Activated CD4-positive, alpha-beta T cell treated with anti-CD3 and anti-CD28 coated beads, Interleukin-2, amount 10 ng/mL, durations not matched to agents 24 days and 14 days (primary cell): Measurements from ENCODE around the gene BGLAP. TPM values are rescaled to one million over a fixed set of nuclear protein-coding genes. Genes with fewer than 3 reads are reported as not detected.

Experiments used
- DNase-seq: peaks from one replicate; pipeline ENCODE4 v3.0.0; 2022
- H3K27ac Mint-ChIP-seq: one replicate; pipeline ENCODE4 v1.8.0; 2022; ENCODE audit warnings: mild to moderate bottlenecking, mixed read lengths
- H3K27me3 Mint-ChIP-seq: one replicate; pipeline ENCODE4 v1.8.0; 2022; ENCODE audit warnings: mixed read lengths
- H3K36me3 Mint-ChIP-seq: one replicate; pipeline ENCODE4 v1.8.0; 2022; ENCODE audit warnings: low read depth, mild to moderate bottlenecking, mixed read lengths
- H3K4me1 Mint-ChIP-seq: one replicate; pipeline ENCODE4 v1.8.0; 2021; ENCODE audit warnings: mixed read lengths
- H3K4me3 Mint-ChIP-seq: one replicate; pipeline ENCODE4 v1.8.0; 2022; ENCODE audit warnings: mild to moderate bottlenecking, moderate library complexity, mixed read lengths
- H3K9me3 Mint-ChIP-seq: one replicate; pipeline ENCODE4 v1.8.0; 2021; ENCODE audit warnings: mixed read lengths
- intact Hi-C: fragments of 100-400 bp; cut with micrococcal nuclease; formaldehyde crosslinking; loops from one replicate; pipeline ENCODE4 v1.15.1; 2023
- total RNA-seq: library from RNA; stranded (reverse); gene quantifications from 2 replicates; pipeline ENCODE4 v1.2.3, GENCODE V29; 2022

BGLAP gene
- total RNA-seq, 1 donor from 2014 or later, result 2.3 TPM

DNA sequence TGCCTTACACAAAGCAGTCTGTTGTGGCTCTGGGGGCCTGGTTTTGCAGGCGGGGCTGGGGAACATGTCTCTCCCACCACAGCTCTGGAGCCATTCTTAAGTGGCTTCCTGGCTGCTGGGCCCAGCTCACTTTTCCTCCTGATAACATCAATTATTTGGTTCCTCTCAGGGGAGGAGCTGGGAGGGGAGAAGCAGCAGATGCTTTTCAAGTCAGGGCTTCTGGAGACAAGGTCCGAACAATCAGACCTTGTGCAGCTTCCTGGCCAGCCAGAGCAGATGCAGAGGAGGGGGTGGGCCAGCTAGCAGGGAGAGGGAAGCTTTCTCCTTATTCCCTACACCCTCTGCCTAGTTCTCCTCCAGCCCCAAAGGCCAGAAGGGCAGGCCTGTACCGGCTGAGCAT is 9.5 kb downstream of the BGLAP start:
- Mint-ChIP-seq H3K27me3 (no peaks in the 10 kb centered on the region), H3K4me1 (peaks cover 6% of the 10 kb centered on the region), H3K36me3 (peaks cover 33% of the 10 kb centered on the region), H3K27ac (no peak overlapping the region), H3K4me3 (no peak overlapping the region), H3K9me3 (no peaks in the 10 kb centered on the region)
- DNase-seq, result no peak
- intact Hi-C loops, result no loop called here

DNA sequence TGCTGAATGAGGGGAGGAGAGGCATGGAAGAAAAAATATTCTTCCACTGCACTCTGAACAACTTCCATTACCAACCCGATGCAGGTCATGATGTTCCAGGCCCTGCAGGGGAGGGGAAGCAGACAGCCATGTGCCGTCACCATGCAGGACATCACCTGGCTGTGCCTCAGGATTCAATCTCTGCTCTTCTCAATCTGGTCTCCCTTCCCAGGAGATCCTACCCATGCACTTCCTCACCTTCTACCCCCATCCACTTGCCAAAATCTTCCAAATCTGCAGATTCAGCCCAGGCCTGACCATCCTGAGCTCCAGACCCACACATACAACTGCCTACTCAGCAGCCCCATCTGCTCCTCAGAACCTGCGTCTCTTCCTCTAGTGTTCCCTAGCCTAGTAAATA is 11.7 kb downstream of the BGLAP start:
- Mint-ChIP-seq H3K27ac (peak overlapping the region; percentile 0), H3K36me3 (peaks cover 46% of the 10 kb centered on the region)

DNA sequence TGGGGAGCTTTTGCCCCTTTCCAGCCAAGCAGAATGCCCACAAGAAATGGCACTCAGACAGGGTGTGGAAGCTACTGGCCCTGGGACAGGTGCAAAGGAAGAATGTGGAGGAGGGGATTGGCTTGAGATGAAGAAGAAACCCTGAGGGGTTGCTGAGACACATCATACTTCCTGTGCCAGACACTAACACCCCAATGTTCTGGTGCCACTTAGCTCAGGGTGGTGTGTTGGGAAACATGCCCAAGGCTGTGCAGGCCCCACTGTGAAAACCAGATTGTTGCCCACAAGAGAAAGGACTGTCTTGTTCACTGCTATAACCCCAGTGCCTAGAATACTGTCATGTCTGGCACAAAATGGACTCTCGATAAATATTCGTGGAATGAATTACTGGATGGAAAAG is 15.7 kb downstream of the BGLAP start:
- Mint-ChIP-seq H3K4me3 (no peak overlapping the region), H3K27me3 (no peaks in the 10 kb centered on the region), H3K27ac (peak overlapping the region; percentile 60), H3K9me3 (no peaks in the 10 kb centered on the region), H3K4me1 (peaks cover 11% of the 10 kb centered on the region), H3K36me3 (peaks cover 60% of the 10 kb centered on the region)
- no peak for DNase-seq
- intact Hi-C loops, result no loop called here

More for the DNA sequence above, 11.7 kb downstream of the BGLAP start:
- H3K27me3 Mint-ChIP-seq, result no peaks in the 10 kb centered on the region
- intact Hi-C loops, result no loop called here
- H3K4me1 Mint-ChIP-seq, result peaks cover 15% of the 10 kb centered on the region
- no peak for DNase-seq
- H3K4me3 Mint-ChIP-seq, result no peak overlapping the region
- no peaks in the 10 kb centered on the region for H3K9me3 Mint-ChIP-seq

DNA sequence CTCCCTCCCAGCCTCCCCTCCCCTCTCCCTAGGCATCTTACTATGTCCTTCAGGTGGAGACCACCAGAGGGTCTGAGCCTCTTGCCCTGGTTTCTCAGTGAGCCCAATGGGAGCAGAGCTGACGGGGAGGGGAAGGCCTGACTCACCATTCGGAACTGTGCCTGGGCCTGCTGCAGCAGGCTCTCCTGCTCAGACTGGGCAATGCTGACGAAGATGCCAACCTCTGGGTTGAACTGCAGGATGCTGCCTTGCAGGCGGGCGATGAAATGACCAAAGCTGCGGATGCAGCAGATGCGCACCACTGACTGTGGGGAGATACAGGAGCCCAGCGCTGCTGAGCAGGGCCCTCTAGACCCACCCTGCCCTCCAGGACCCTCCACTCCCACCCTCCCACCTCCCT is 16.9 kb downstream of the BGLAP start:
- Mint-ChIP-seq H3K9me3 (no peaks in the 10 kb centered on the region), H3K27ac (no peak overlapping the region)

DNA sequence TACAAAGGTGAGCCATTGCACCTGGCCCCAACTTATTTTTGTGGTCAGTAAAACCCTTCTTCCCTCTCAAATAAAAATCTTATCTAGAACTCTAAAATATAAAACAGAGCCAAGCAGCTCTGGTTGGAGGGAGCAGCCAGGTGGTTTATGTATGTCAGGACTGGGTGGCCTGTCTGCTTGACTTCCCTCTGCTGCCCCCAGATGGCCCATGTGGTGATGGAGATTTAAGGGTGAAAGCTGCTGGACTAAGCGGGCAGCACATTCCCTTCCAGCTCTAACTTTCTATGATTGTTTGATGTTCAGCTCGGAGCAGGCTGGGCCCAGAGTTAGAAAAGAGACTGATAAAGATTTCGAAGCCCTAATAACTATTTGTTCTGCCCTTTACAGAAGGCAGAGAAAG is 17.8 kb downstream of the BGLAP start:
- Mint-ChIP-seq H3K4me1 (peaks cover 14% of the 10 kb centered on the region), H3K9me3 (no peaks in the 10 kb centered on the region), H3K4me3 (no peak overlapping the region), H3K36me3 (peaks cover 63% of the 10 kb centered on the region), H3K27ac (no peak overlapping the region), H3K27me3 (no peaks in the 10 kb centered on the region)
- DNase-seq, result no peak
- intact Hi-C loops, result no loop called here

More for the DNA sequence above, 16.9 kb downstream of the BGLAP start:
- H3K4me1 Mint-ChIP-seq, result peaks cover 14% of the 10 kb centered on the region
- peaks cover 61% of the 10 kb centered on the region for H3K36me3 Mint-ChIP-seq
- no peak for DNase-seq
- intact Hi-C loops, result no loop called here
- no peak overlapping the region for H3K4me3 Mint-ChIP-seq
- no peaks in the 10 kb centered on the region for H3K27me3 Mint-ChIP-seq

DNA sequence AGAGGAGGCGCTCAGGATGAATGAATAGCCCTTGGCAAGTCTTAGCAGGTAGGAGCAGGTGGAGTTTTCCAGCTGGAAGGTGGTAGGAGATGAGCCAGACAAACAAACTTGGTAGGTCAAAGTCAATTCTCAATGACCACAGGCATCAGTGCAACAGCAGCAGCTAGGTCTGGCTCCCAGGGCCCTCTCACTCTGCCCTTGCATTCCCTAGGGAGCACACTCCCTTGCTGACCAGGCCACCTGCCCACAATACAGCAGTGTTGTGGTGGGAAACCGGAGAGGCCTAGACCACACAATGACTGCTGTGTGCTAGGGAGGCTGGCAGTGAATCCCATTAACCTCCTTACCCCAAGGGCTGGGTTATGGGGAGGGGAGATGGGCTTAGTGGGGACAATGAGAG is 18.9 kb downstream of the BGLAP start:
- H3K27ac Mint-ChIP-seq, result no peak overlapping the region
- H3K9me3 Mint-ChIP-seq, result no peaks in the 10 kb centered on the region
- peaks cover 16% of the 10 kb centered on the region for H3K4me1 Mint-ChIP-seq
- peaks cover 70% of the 10 kb centered on the region for H3K36me3 Mint-ChIP-seq
- H3K4me3 Mint-ChIP-seq, result no peak overlapping the region
- no peaks in the 10 kb centered on the region for H3K27me3 Mint-ChIP-seq
- intact Hi-C loops, result no loop called here
- DNase-seq, result no peak

DNA sequence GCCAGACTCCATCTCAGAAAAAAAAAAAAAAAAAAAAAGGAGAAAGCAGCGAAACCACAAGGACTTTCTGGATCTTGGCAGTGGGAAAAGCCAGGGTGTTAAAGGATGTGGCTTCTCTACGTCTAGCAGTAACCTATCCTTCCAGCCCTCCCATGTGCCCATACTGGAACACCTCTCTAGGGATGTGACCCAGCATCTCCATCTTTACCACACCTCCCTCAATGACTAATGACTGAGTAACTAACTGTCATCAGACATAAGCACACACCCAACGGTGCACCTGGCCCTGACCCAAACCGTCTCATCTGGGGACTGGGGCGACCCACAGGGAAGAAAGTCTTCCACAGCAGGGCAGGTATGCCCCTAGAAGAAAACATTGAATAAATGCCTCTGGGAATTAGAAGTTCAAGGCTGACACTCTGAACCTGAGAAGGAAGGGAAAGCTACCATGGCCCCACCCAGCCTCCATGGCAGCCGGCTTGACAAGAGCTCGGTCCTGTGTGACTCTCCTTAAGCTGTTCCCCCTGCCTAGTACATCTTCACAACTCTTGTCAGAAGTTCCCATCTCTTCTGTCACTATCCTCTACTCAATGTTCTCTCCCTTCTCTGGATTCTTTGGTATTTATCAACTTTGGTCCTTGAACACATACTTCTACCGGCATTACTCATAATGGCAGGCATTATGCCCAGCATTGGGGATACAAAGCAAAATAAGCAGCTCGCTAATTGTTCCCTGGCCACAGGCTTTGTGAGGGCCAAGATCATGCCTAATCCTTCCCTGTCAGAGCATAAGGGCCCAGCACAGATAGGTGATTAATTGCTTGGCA is 20.7 kb downstream of the BGLAP start:
- no peak overlapping the region for H3K27ac Mint-ChIP-seq
- intact Hi-C loops, result no loop called here
- H3K4me1 Mint-ChIP-seq, result peaks cover 11% of the 10 kb centered on the region

DNA sequence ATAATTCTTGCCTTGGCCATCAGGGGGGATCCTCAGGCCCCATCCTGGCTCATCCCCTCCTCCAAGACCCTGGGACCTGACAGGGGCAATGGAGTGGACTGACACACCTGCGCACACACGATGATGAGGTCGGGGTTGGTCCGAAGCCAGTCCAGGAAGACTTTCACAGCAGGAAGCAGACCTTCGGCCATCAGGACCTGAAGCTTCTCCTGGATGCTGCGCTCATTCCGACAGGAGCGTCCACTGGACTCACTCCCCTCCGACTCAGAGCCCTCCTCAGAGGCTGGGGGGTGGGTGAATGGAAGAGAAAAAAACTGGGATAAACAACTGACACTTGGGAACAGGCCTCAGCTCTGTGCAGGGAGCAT is 21.3 kb downstream of the BGLAP start:
- Mint-ChIP-seq H3K4me1 (peaks cover 8% of the 10 kb centered on the region), H3K27ac (no peak overlapping the region), H3K9me3 (no peaks in the 10 kb centered on the region), H3K36me3 (peaks cover 74% of the 10 kb centered on the region), H3K27me3 (no peaks in the 10 kb centered on the region), H3K4me3 (no peak overlapping the region)
- DNase-seq, result no peak
- intact Hi-C loops, result no loop called here

More for the DNA sequence above, 20.7 kb downstream of the BGLAP start:
- Mint-ChIP-seq H3K27me3 (no peaks in the 10 kb centered on the region), H3K9me3 (no peaks in the 10 kb centered on the region), H3K4me3 (no peak overlapping the region), H3K36me3 (peaks cover 72% of the 10 kb centered on the region)
- DNase-seq, result no peak

DNA sequence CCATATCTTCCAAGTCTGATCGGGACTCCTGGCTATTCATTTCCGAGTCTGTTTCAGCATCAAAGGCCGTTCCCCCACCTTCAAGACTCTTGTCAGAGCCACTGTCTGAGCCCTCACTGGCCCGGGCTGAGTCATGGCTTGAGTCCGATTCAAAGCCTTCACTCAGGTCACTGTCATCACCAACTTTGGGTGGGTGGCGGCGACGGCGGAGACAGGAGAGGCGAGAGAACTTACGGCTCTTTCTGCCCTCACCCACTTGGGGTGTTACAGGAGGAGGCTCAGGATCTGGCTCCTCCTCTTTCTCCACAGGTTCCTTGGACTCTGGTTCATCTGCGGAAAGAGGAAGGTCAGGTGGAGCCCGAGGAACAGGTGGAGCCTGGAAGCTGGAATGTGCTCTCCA is 24.1 kb downstream of the BGLAP start:
- intact Hi-C loops, result no loop called here
- no peaks in the 10 kb centered on the region for H3K27me3 Mint-ChIP-seq
- H3K9me3 Mint-ChIP-seq, result no peaks in the 10 kb centered on the region
- H3K36me3 Mint-ChIP-seq, result peaks cover 67% of the 10 kb centered on the region
- H3K4me3 Mint-ChIP-seq, result no peak overlapping the region
- H3K27ac Mint-ChIP-seq, result no peak overlapping the region
- peaks cover 8% of the 10 kb centered on the region for H3K4me1 Mint-ChIP-seq
- no peak for DNase-seq

DNA sequence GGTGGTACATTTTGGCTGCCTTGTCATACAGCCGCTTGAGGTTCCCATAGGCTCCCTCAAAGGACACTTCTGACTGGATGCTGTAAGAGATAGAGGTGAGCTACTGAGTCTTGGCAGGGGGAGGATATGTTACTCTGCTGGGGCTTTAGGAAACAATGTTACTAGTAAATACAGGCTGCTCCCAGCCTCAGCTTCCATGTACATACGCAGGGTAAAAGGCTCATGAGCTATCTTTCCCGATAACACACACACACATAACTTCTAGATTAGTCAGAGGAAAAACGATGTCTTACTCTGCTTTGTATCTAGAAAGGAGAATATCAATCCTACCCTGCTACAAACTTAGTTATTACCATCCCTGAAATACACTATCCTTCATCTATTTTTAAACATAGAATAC is 26.4 kb downstream of the BGLAP start:
- no peaks in the 10 kb centered on the region for H3K9me3 Mint-ChIP-seq
- peaks cover 71% of the 10 kb centered on the region for H3K36me3 Mint-ChIP-seq
- H3K4me3 Mint-ChIP-seq, result no peak overlapping the region
- H3K4me1 Mint-ChIP-seq, result peaks cover 4% of the 10 kb centered on the region
- DNase-seq, result no peak
- intact Hi-C loops, result no loop called here
- H3K27ac Mint-ChIP-seq, result no peak overlapping the region
- H3K27me3 Mint-ChIP-seq, result no peaks in the 10 kb centered on the region

DNA sequence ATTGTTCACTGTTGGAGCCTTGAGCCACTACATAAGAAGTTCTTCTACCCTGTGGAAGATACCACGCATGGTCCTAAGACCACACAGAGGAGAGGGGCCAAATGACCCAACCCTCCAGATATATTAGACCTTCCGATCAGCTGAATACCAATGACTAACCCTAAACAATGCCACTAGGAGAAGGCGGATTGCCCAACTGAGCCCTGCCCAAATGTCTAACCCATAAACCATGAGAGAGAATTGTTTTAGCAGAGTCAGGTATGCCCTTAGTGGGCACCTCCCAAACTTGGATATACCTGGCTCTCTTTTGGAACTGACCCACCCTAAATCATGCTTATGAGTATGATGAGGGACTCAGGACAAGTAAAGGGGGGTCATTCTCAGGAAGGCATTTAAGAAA is 28.3 kb downstream of the BGLAP start:
- H3K27ac Mint-ChIP-seq, result no peak overlapping the region
- no peak for DNase-seq

DNA sequence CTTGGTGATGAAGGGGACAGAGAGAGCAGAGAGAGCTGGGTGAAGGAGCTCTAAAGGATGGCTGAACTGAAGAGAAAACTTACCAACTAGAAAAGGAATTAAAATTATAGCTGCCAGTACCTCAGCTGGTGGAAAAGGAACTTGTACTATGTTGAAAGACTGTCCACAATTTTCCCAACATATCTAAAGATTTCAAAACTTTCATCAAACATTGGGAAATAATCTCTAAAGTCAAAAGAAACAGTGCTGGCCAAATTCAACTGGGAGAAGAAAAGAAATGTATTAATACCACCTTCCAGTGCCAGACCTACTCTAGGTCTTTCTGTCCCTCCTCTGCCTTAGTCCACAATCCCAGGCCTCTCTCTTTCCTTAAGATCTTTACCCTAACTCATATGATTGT is 34.5 kb downstream of the BGLAP start:
- no peak overlapping the region for H3K4me3 Mint-ChIP-seq
- H3K36me3 Mint-ChIP-seq, result peaks cover 68% of the 10 kb centered on the region
- H3K27me3 Mint-ChIP-seq, result no peaks in the 10 kb centered on the region
- DNase-seq, result no peak
- no peak overlapping the region for H3K27ac Mint-ChIP-seq
- no peaks in the 10 kb centered on the region for H3K9me3 Mint-ChIP-seq
- intact Hi-C loops, result no loop called here
- peaks cover 15% of the 10 kb centered on the region for H3K4me1 Mint-ChIP-seq

More for the DNA sequence above, 28.3 kb downstream of the BGLAP start:
- Mint-ChIP-seq H3K4me1 (peaks cover 1% of the 10 kb centered on the region), H3K9me3 (no peaks in the 10 kb centered on the region), H3K4me3 (no peak overlapping the region), H3K27me3 (no peaks in the 10 kb centered on the region), H3K36me3 (peaks cover 73% of the 10 kb centered on the region)
- intact Hi-C loops, result no loop called here

DNA sequence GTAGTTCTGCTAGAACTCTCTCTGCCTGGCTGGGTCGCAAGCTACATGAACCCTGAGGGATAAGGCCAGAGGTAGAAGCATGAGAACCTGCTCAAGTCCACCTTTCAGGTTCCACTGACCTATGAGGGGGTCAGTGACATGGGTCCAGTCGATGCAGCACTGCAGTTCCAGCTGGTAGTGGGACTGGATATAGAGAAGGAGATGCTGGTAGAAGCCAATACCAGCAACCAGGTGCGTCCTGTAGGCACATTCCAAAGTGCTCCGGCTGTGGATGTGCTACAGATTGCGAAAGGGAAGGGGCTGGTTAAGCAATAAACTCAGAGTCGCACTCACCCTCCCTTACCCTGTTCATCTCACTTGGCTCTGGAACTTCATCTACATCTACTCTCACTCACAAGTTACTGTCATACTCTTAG is 35.0 kb downstream of the BGLAP start:
- intact Hi-C loops, result no loop called here
- peaks cover 18% of the 10 kb centered on the region for H3K4me1 Mint-ChIP-seq
- no peak overlapping the region for H3K27ac Mint-ChIP-seq
- H3K36me3 Mint-ChIP-seq, result peaks cover 64% of the 10 kb centered on the region
- H3K9me3 Mint-ChIP-seq, result no peaks in the 10 kb centered on the region
- no peak overlapping the region for H3K4me3 Mint-ChIP-seq
- no peaks in the 10 kb centered on the region for H3K27me3 Mint-ChIP-seq
- DNase-seq, result no peak

DNA sequence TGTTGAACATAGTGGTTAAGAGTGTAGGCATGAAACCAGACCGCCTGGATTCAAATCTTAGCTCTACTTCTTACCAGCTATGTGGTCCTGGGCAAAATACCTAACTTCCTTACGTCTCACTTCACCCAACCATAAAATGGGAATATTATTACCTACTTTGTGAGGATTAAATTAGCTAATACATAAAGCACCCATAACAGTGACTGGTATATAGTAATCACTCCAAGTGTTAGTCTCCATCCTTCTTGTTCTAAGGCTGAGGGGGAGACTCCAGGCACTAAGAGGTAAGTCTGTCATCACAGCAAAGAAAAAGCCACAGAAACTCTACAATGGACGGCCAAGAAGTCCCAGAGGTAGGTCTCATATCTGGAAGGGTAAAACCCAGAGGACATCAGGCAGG is 37.9 kb downstream of the BGLAP start:
- no peak overlapping the region for H3K27ac Mint-ChIP-seq
- intact Hi-C loops, result no loop called here
- no peak for DNase-seq
- H3K36me3 Mint-ChIP-seq, result peaks cover 42% of the 10 kb centered on the region
- H3K27me3 Mint-ChIP-seq, result no peaks in the 10 kb centered on the region
- peaks cover 38% of the 10 kb centered on the region for H3K4me1 Mint-ChIP-seq
- no peaks in the 10 kb centered on the region for H3K9me3 Mint-ChIP-seq
- peak overlapping the region; percentile 25 for H3K4me3 Mint-ChIP-seq

DNA sequence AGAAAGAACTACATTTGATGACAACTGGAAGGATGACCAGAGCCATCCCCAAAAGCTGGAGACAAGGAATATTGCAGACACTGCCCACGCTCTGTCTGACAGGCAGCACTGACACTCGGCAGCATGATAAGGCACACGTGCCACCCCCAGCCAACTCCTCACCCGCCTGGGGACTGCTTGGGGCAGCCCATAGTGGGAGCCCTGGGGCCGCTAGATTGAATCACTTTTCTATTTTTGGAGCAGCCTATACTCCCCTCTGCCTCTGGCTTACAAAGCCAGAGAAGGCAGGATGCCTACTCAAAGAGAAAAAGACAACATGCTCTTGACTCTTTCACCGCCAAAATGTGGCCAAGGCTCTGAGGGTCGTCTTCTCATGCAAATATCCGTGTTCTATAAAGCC is 39.3 kb downstream of the BGLAP start:
- peak; percentile 76 for DNase-seq
- no peaks in the 10 kb centered on the region for H3K9me3 Mint-ChIP-seq
- intact Hi-C loops, result no loop called here
- peak overlapping the region; percentile 96 for H3K27ac Mint-ChIP-seq
- H3K4me1 Mint-ChIP-seq, result peaks cover 38% of the 10 kb centered on the region
- peaks cover 31% of the 10 kb centered on the region for H3K36me3 Mint-ChIP-seq
- H3K27me3 Mint-ChIP-seq, result no peaks in the 10 kb centered on the region
- peak overlapping the region; percentile 93 for H3K4me3 Mint-ChIP-seq
